Mesangial cell (primary cell): ENCODE measurements around the gene KRTAP20-1. TPM values are rescaled to one million over a fixed set of nuclear protein-coding genes. Genes with fewer than 3 reads are reported as not detected.

Experiments
- total RNA-seq: library from RNA; depleted of rRNA; stranded (reverse); fragments of >200 nt; gene quantifications from 2 replicates; pipeline ENCODE4 v1.2.3, GENCODE V29; 2015

Gene KRTAP20-1
- total RNA-seq: not detected in 2 replicates

DNA sequence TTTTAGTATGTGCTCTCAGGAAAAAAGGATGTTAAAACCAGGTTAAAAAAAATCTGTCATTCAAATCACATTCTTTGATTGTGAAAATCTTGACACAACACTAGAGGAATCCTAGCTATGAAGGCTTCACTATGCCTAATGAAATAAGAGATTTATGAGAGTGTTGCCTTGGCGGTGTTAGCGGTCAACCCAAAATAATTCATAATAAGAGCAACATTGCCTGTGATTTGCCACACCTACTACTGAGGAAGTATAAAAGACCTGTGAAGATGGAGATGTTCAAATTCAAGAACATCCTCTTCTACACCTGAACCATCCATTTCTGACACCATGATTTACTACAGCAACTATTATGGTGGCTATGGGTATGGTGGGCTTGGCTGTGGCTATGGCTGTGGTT is at the start of gene KRTAP20-1:
Gene KRTAP20-1, plus strand, starts transcription at position 301 of the 400 bp plus-strand sequence. Its CDS starts 30 bp downstream, at position 331.

DNA sequence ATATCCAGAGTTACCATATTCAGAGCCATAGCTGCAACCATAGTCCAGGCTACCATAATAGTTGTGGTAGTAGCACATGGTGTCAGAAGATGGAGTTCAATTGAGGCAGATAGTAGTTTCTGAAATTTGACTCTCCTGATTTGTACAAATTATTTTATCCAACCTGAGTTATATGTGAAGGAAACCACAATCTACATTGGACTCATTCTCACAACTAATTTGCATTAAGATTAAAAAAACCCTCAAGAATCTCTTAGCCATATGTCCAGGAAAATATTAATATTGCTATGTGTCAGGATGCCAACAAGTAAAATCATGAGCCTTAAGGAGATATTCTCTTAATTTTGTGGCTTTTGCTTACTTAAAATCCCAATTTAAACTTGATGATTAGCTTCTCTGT is 25.9 kb upstream of the KRTAP20-1 start, which contains the start of gene KRTAP22-2:
Gene KRTAP22-2, minus strand, starts transcription at position 101 of the 400 bp plus-strand sequence.

DNA sequence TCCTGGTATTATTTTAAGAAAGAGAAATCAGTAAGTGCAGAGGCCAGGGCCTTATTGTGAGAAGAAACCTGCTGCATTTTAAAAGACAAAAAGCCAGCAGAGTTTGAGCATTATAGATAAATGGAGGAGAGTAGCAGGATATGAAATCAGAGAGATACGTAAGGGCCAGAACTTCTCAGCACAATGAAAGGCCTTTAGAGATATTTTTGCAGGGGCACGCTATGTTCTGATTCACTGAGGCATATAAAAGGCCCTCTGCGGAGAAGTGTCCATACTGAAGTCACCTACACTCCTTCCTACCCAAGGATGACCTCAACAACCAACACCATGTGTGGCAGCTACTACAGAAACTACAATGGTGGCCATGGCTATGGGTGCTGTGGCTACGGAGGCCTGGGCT is 24.1 kb upstream of the KRTAP20-1 start, which contains the start of gene KRTAP6-3:
Gene KRTAP6-3, plus strand, starts transcription at position 301 of the 400 bp plus-strand sequence. Its CDS starts 6 bp downstream, at position 307.

GRCh38 chr21:30598802-30599201 is 17.4 kb upstream of the KRTAP20-1 start, which contains the start of gene KRTAP6-2:
KRTAP6-2 (minus strand) TSS chr21:30598902; CDS start chr21:30598874, 28 bp downstream.

DNA sequence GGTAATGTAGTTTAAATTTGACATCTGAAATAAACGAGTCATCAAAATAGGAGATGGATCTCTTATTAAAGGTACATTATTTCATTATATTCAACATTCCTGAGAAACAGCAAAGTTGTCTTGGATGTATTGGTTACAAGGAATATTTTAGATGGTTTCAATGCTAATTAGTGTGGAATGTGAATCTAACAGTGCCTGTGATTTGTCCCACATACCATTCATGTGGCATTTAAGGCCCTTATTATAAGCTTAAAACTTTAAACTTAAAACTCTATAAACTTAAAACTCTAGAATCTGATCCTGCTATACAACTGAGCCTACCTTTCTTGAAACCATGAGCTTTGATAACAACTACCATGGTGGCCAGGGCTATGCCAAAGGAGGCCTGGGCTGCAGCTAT is 15.4 kb upstream of the KRTAP20-1 start, which contains the start of gene KRTAP22-1:
Gene KRTAP22-1, plus strand, starts transcription at position 301 of the 400 bp plus-strand sequence.

DNA sequence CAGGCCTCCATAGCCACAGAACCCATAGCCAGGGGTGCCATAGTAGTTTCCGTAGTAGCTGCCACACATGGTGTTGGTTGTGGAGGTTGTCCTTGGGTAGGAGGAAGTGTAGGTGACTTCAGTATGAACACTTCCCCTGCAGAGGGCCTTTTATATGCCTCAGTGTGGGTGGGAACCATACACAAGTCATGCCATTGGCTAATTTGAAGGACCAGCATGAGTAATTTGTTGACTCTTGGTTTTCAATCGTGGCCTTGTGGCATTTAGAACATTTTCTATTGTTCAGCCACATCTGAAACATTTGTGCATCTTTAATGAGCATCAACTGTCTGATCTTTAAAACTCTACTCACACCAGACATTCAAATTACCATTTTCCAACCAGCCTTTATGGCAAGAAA is 2.4 kb upstream of the KRTAP20-1 start, which contains the start of gene KRTAP6-1:
Gene KRTAP6-1, minus strand, starts transcription at position 95 of the 400 bp plus-strand sequence. Its CDS starts 26 bp downstream, at position 69.

GRCh38 chr21:30620522-30620921 is 4.3 kb downstream of the KRTAP20-1 start, which contains the start of gene KRTAP20-4:
KRTAP20-4 (plus strand) TSS chr21:30620627.

DNA sequence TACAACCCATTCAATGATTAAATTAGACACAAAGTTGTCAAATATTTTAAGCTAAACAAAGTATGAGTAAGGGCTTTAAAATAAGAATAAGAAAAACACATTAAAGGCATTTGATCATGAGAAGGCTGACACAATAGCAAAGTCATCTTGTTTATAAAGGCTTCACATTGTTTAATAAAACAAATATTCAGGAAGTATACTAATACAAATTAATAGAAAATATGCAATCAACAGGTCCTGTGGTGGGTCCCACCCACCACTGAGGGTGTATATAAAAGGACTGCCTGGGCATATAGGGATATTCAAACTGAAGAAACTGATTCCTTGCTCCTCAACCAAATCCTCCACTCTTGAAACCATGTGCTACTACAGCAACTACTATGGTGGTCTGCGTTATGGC is 18.7 kb downstream of the KRTAP20-1 start, which contains the start of gene KRTAP20-2:
Gene KRTAP20-2, plus strand, starts transcription at position 301 of the 400 bp plus-strand sequence. Its CDS starts 58 bp downstream, at position 359.

DNA sequence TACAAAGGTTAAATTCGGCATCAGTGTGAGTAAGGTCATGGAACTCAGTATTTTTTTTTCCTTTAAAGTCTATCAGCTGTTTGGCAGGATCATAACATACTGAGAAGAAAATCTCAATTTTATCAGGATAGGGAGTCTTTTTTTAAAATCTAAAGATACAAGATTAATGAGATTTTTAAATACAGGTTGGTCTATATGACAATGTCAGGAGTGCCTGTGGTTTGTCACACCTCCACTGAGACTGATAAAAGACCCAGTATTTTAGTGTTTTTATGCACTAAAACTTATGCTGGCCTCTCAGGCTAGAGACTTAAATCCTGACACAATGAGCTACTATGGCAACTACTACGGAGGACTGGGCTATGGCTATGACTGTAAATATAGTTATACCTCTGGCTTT is 26.3 kb downstream of the KRTAP20-1 start, which contains the start of gene KRTAP20-3:
Gene KRTAP20-3, plus strand, starts transcription at position 301 of the 400 bp plus-strand sequence.

Other genes starting within 250 kb of the KRTAP20-1 start
- gene KRTAP13-2, start 244.2 kb upstream of the KRTAP20-1 start, total RNA-seq: not detected in 2 replicates
- not detected in 2 replicates for gene KRTAP13-1, start 220.4 kb upstream of the KRTAP20-1 start, total RNA-seq
- gene KRTAP13-3, start 190.5 kb upstream of the KRTAP20-1 start, total RNA-seq: not detected in 2 replicates
- not detected in 2 replicates for gene KRTAP13-4, start 186.2 kb upstream of the KRTAP20-1 start, total RNA-seq
- gene KRTAP15-1, start 176.2 kb upstream of the KRTAP20-1 start, total RNA-seq: not detected in 2 replicates
- not detected in 2 replicates for gene KRTAP19-1, start 136.1 kb upstream of the KRTAP20-1 start, total RNA-seq
- not detected in 2 replicates for gene KRTAP19-2, start 129.0 kb upstream of the KRTAP20-1 start, total RNA-seq
- not detected in 2 replicates for gene KRTAP19-3, start 124.4 kb upstream of the KRTAP20-1 start, total RNA-seq
- gene KRTAP19-4, start 119.3 kb upstream of the KRTAP20-1 start, total RNA-seq: not detected in 2 replicates
- not detected in 2 replicates for gene KRTAP19-5, start 114.3 kb upstream of the KRTAP20-1 start, total RNA-seq
- not detected in 2 replicates for gene KRTAP19-6, start 74.6 kb upstream of the KRTAP20-1 start, total RNA-seq
- gene KRTAP19-7, start 55.1 kb upstream of the KRTAP20-1 start, total RNA-seq: not detected in 2 replicates
- not detected in 2 replicates for gene KRTAP22-2, start 26.0 kb upstream of the KRTAP20-1 start, total RNA-seq
- not detected in 2 replicates for gene KRTAP6-3, start 24.0 kb upstream of the KRTAP20-1 start, total RNA-seq
- gene KRTAP6-2, start 17.5 kb upstream of the KRTAP20-1 start, total RNA-seq: not detected in 2 replicates
- not detected in 2 replicates for gene KRTAP22-1, start 15.3 kb upstream of the KRTAP20-1 start, total RNA-seq
- gene KRTAP6-1, start 2.5 kb upstream of the KRTAP20-1 start, total RNA-seq: not detected in 2 replicates
- gene KRTAP20-4, start 4.2 kb downstream of the KRTAP20-1 start, total RNA-seq: not detected in 2 replicates
- gene KRTAP20-2, start 18.8 kb downstream of the KRTAP20-1 start, total RNA-seq: not detected in 2 replicates
- not detected in 2 replicates for gene KRTAP20-3, start 26.4 kb downstream of the KRTAP20-1 start, total RNA-seq
- not detected in 2 replicates for gene KRTAP21-3, start 102.4 kb downstream of the KRTAP20-1 start, total RNA-seq
- not detected in 2 replicates for gene KRTAP21-2, start 130.8 kb downstream of the KRTAP20-1 start, total RNA-seq
- not detected in 2 replicates for gene KRTAP21-1, start 139.0 kb downstream of the KRTAP20-1 start, total RNA-seq
- gene KRTAP8-1, start 196.8 kb downstream of the KRTAP20-1 start, total RNA-seq: not detected in 2 replicates
- not detected in 2 replicates for gene KRTAP7-1, start 213.3 kb downstream of the KRTAP20-1 start, total RNA-seq